HFF-Myc (cell line): ENCODE data around the gene IFNA14.
A peak's percentile ranks its signal among the peaks of the same experiment; 100 is the strongest.

Source experiments
- DNase-seq: peaks from one replicate; pipeline ENCODE4 v3.0.0-alpha.2; 2011; ENCODE audit warnings: low read depth; ENCODE audit errors: extremely low read depth
- H3K4me3 ChIP-seq: replicated peaks from 2 replicates; pipeline ENCODE4 v1.5.1; 2011; ENCODE audit warnings: low read depth, mild to moderate bottlenecking, control low read depth, low read length
- TF ChIP-seq, protein P1 (sequence below): IDR thresholded peaks from 2 replicates; pipeline ENCODE4 v1.5.1; 2012; ENCODE audit warnings: mild to moderate bottlenecking, low read depth, low read length, control low read depth; ENCODE audit errors: missing control alignments

IFNA14 gene

GRCh38 chr9:21266733-21267484, 27.1 kb upstream of the IFNA14 start:
- no peak overlapping the region for H3K4me3 ChIP-seq
- DNase-seq = no peak
- TF ChIP-seq, protein P1, sequence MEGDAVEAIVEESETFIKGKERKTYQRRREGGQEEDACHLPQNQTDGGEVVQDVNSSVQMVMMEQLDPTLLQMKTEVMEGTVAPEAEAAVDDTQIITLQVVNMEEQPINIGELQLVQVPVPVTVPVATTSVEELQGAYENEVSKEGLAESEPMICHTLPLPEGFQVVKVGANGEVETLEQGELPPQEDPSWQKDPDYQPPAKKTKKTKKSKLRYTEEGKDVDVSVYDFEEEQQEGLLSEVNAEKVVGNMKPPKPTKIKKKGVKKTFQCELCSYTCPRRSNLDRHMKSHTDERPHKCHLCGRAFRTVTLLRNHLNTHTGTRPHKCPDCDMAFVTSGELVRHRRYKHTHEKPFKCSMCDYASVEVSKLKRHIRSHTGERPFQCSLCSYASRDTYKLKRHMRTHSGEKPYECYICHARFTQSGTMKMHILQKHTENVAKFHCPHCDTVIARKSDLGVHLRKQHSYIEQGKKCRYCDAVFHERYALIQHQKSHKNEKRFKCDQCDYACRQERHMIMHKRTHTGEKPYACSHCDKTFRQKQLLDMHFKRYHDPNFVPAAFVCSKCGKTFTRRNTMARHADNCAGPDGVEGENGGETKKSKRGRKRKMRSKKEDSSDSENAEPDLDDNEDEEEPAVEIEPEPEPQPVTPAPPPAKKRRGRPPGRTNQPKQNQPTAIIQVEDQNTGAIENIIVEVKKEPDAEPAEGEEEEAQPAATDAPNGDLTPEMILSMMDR = no peak

DNA sequence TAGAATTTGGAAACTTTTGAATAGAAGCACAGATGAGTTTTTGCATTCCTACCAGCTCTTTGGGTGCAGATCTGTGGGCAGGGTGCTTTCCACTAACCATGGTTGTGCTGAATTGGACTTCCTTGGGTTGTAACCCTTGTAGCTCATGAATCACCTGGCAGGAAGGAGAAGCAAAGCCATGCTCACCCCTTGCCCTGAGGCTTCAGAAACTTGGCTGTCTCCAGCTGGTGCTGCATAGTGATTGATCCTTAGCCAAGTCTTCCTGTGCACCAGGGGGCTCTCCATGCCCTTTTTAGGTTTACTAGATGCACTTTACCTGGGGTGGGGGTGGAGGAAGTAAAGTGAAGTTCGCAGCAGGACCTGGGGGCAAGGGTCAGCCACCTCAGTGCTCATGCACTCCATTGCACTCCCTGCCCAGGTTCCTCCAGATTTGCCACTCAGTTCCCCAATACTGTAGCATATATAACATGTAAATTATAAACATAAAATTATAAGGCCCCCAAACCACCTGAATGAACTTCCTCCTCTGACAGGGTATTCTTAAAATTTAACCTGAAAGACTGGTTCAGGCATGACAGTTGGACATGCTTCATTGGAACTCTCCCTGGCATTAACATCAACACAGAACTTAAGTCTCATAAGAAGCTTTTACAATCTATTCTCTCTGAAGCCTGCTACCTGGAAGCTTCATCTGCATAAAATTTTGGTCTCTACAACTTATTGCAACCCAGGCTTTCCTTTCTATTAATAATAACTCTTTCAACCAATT, 25.8 kb upstream of the IFNA14 start:
- TF ChIP-seq, protein P1 = no peak
- no peak overlapping the region for H3K4me3 ChIP-seq
- DNase-seq = no peak

DNA sequence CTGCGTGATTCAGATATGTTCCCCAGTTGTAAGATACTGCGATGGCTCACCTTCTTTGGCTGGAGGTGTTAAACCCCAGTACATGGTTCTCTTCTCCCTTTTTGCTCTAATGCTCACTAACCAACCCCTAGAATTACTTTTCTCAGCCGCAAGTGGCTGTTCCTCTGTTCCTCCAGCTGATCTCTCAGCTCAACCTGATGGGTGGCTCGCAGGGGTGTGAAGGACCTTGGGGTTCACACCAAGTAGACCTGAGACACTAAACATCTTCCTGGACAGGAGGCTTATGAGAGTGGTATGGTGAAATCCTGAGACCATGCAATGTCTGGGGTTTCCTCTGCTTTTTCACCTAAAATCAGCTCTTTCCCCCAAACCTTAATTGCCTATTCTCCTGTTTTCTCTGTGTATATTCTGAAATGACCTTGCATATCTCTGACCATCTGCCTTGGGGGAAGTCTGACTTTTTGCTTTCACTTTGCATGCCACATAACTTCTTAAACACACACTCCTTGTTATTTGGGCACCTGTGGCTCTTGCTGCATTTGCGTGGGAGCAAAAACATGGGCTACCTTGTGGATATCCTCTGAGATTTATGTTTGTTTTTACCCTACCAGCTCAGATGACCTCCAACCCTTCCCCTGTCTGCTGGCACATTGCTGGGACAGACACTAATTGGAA, 15.9 kb upstream of the IFNA14 start:
- no peak for DNase-seq
- TF ChIP-seq, protein P1 = no peak
- no peak overlapping the region for H3K4me3 ChIP-seq

- TF ChIP-seq, protein P1 = peak; percentile 36
- H3K4me3 ChIP-seq = no peak overlapping the region
- DNase-seq = no peak
Observed at GRCh38 chr9:21252721-21253547, 13.1 kb upstream of the IFNA14 start.

DNA sequence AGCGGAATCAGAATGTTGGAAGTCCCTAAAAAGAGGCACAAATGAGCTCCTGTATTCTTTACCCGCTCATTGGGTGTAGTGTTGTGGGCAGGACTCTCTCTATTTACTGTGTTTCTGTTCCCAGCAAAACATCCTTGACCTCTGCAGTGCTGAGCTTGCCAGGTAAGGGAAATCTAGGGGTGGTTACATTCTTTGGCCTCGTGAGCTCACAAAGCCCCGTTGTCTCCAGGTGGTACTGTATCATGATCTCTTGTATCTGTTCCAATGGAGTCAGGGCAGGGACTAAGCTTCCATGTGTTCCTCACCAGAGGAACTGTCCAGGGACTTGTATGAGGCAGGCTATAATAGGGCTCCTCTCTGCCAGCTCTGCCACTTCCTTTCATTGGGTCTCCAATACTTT, 11.8 kb upstream of the IFNA14 start:
- TF ChIP-seq, protein P1 = no peak
- H3K4me3 ChIP-seq = no peak overlapping the region
- DNase-seq = no peak

GRCh38 chr9:21251190-21251589, 11.4 kb upstream of the IFNA14 start:
- TF ChIP-seq, protein P1 = no peak
- DNase-seq = no peak
- H3K4me3 ChIP-seq = no peak overlapping the region
